SK-N-SH (cell line): ENCODE data around the gene HEG1. TPM values are rescaled to one million over a fixed set of nuclear protein-coding genes. Genes with fewer than 3 reads are reported as not detected.

Experiments used
- CTCF ChIA-PET: fragments of 300-600, 350-600 bp; formaldehyde crosslinking; extraction: SDS; loops from one replicate; lab custom pipeline; 2021; lab: Yijun Ruan, JAX
- POLR2A ChIA-PET: fragments of 350-600 bp; sonication (Branson Sonifier 250); formaldehyde crosslinking; extraction: SDS; loops from one replicate; lab custom pipeline; 2020; ENCODE audit warnings: antibody characterized with exemption, inconsistent platforms; lab: Yijun Ruan, JAX
- DNase-seq: peaks from one replicate; pipeline ENCODE4 v3.0.0; 2012
- H2AFZ ChIP-seq: fragments of 200-600 bp; sonication (generic); 2 replicates; pipeline ENCODE4 v1.8.1; 2016; ENCODE audit warnings: antibody characterized with exemption, mild to moderate bottlenecking, low read depth
- H3F3A ChIP-seq: fragments of 200-600 bp; sonication (generic); replicated peaks from 2 replicates; pipeline ENCODE3; 2016; ENCODE audit warnings: antibody characterized with exemption, mild to moderate bottlenecking; ENCODE audit not compliant: insufficient read depth
- H3K27ac ChIP-seq, 2 experiments: fragments of 200-500 bp in 1 of 2; fragments of 200-600 bp in 1 of 2; sonication (Bioruptor generic) in 1 of 2; sonication (generic), shearing (Covaris generic) in 1 of 2; 2 replicates each; pipeline versions ENCODE4 v1.5.1 to v1.6.1; 2014 to 2016; ENCODE audit warnings: low read depth in 2 of 2, inconsistent platforms in 1 of 2, low read length in 1 of 2, mild to moderate bottlenecking in 1 of 2, mixed read lengths in 1 of 2
- H3K27me3 ChIP-seq: fragments of 200-600 bp; sonication (generic), shearing (Covaris generic); 2 replicates; pipeline ENCODE4 v1.6.1; 2016; ENCODE audit warnings: mixed run types; ENCODE audit not compliant: insufficient read depth
- H3K36me3 ChIP-seq, 2 experiments: fragments of 200-500 bp in 1 of 2; fragments of 200-600 bp in 1 of 2; sonication (Bioruptor generic) in 1 of 2; sonication (generic) in 1 of 2; replicated peaks in 1 of 2; 2 replicates each; pipeline versions ENCODE3 to v1.5.1; 2014 to 2016; ENCODE audit warnings: low read length in 1 of 2, mild to moderate bottlenecking in 1 of 2; ENCODE audit not compliant: insufficient read depth in 2 of 2, control insufficient read depth in 1 of 2
- H3K4me1 ChIP-seq, 2 experiments: fragments of 200-500 bp in 1 of 2; fragments of 200-600 bp in 1 of 2; sonication (Bioruptor generic) in 1 of 2; sonication (generic), shearing (Covaris generic) in 1 of 2; 2 replicates each; pipeline versions ENCODE4 v1.5.1 to v1.6.1; 2014 to 2016; ENCODE audit warnings: low read depth in 1 of 2, low read length in 1 of 2, mixed run types in 1 of 2; ENCODE audit not compliant: insufficient read depth in 2 of 2, control insufficient read depth in 1 of 2
- H3K4me2 ChIP-seq: fragments of 200-600 bp; sonication (generic), shearing (Covaris generic); 2 replicates; pipeline ENCODE4 v1.6.1; 2017; ENCODE audit warnings: mixed run types
- H3K4me3 ChIP-seq, 2 experiments: fragments of 200-500 bp in 1 of 2; fragments of 200-600 bp in 1 of 2; sonication (Bioruptor generic) in 1 of 2; sonication (generic), shearing (Covaris generic) in 1 of 2; 2 replicates each; pipeline versions ENCODE4 v1.5.1 to v1.8.1; 2014 to 2016; ENCODE audit warnings: low read depth in 2 of 2, inconsistent platforms in 1 of 2, low read length in 1 of 2, mild to moderate bottlenecking in 1 of 2, mixed read lengths in 1 of 2, moderate library complexity in 1 of 2
- H3K79me2 ChIP-seq: fragments of 200-600 bp; sonication (generic); 2 replicates; pipeline ENCODE4 v1.8.1; 2017; ENCODE audit warnings: mild to moderate bottlenecking; ENCODE audit not compliant: insufficient read depth
- H3K9ac ChIP-seq: fragments of 200-600 bp; sonication (generic); 2 replicates; pipeline ENCODE4 v1.6.1; 2017; ENCODE audit warnings: mixed run types
- H3K9me2 ChIP-seq: fragments of 200-600 bp; sonication (generic); 2 replicates; pipeline ENCODE4 v1.6.1; 2017; ENCODE audit warnings: mixed run types
- H3K9me3 ChIP-seq: fragments of 200-600 bp; sonication (generic); 2 replicates; pipeline ENCODE4 v1.6.1; 2017; ENCODE audit warnings: mixed run types, mild to moderate bottlenecking, moderate library complexity
- H4K20me1 ChIP-seq: fragments of 200-600 bp; sonication (generic); 2 replicates; pipeline ENCODE4 v1.6.1; 2017; ENCODE audit warnings: mild to moderate bottlenecking, mixed run types; ENCODE audit not compliant: insufficient read depth
- CTCF ChIP-seq: fragments of 200-600 bp; sonication (generic); IDR thresholded peaks from 2 replicates; pipeline ENCODE4 v1.6.1; 2017; ENCODE audit warnings: antibody characterized with exemption, mild to moderate bottlenecking, moderate library complexity
- EZH2phosphoT487 ChIP-seq: fragments of 200-600 bp; sonication (generic); IDR thresholded peaks from 2 replicates; pipeline ENCODE4 v1.6.1; 2017; ENCODE audit warnings: low read depth, mixed run types, mild to moderate bottlenecking, antibody characterized with exemption, moderate library complexity, borderline replicate concordance
- FOSL2 ChIP-seq: IDR thresholded peaks from 2 replicates; pipeline ENCODE4 v1.4.0; 2012; ENCODE audit warnings: low read depth, mild to moderate bottlenecking, moderate library complexity, borderline replicate concordance
- FOXJ3 ChIP-seq: sonication (generic); formaldehyde crosslinking; IDR thresholded peaks from 2 replicates; pipeline ENCODE4 v1.5.1; 2020; ENCODE audit warnings: mild to moderate bottlenecking, missing genetic modification reagents
- FOXM1 ChIP-seq: IDR thresholded peaks from 2 replicates; pipeline ENCODE4 v1.4.0; 2012; ENCODE audit warnings: low read depth, mild to moderate bottlenecking
- GATA2 ChIP-seq: sonication (generic); formaldehyde crosslinking; IDR thresholded peaks from 2 replicates; pipeline ENCODE4 v1.5.0; 2020; ENCODE audit warnings: mild to moderate bottlenecking, missing genetic modification reagents
- IRF3 ChIP-seq: fragments of 150-350 bp; IDR thresholded peaks from 2 replicates; pipeline ENCODE4 v1.6.1; 2016; ENCODE audit warnings: mild to moderate bottlenecking, low read depth, low read length
- MEF2A ChIP-seq: IDR thresholded peaks from 2 replicates; pipeline ENCODE4 v1.4.0; 2012; ENCODE audit warnings: low read depth, borderline replicate concordance
- NFIC ChIP-seq: IDR thresholded peaks from 2 replicates; pipeline ENCODE4 v1.4.0; 2012; ENCODE audit warnings: borderline replicate concordance
- PBX3 ChIP-seq: IDR thresholded peaks from 2 replicates; pipeline ENCODE4; 2012
- RFX5 ChIP-seq: IDR thresholded peaks from 2 replicates; pipeline ENCODE4 v1.6.1; 2012; ENCODE audit warnings: mild to moderate bottlenecking, improper control_type of control experiment, low read length
- RXRA ChIP-seq: IDR thresholded peaks from 2 replicates; pipeline ENCODE4 v1.4.0; 2012; ENCODE audit warnings: low read depth, mild to moderate bottlenecking, borderline replicate concordance
- SMC3 ChIP-seq: IDR thresholded peaks from 2 replicates; pipeline ENCODE4 v1.6.1; 2012; ENCODE audit warnings: low read depth, low read length, improper control_type of control experiment
- TCF12 ChIP-seq: IDR thresholded peaks from 2 replicates; pipeline ENCODE4 v1.4.0; 2012
- TEAD4 ChIP-seq: IDR thresholded peaks from 2 replicates; pipeline ENCODE4 v1.4.0; 2012; ENCODE audit warnings: mild to moderate bottlenecking, borderline replicate concordance; ENCODE audit not compliant: insufficient read depth
- YY1 ChIP-seq: IDR thresholded peaks from 2 replicates; pipeline ENCODE4 v1.4.0; 2012; ENCODE audit warnings: low read depth, mild to moderate bottlenecking
- ZBTB33 ChIP-seq: IDR thresholded peaks from 2 replicates; pipeline ENCODE4 v1.4.0; 2012; ENCODE audit warnings: low read depth, borderline replicate concordance
- WGBS: methylation state at CpG from one replicate; pipeline ENCODE4 v1.1.6; 2017; ENCODE audit warnings: low lambda C conversion rate; 5-methylcytosine and 5-hydroxymethylcytosine counted together
- polyA plus RNA-seq, 3 experiments: library from polyadenylated mRNA; depleted of rRNA; stranded (reverse); fragments of >200 nt; gene quantifications; 2 replicates each; pipeline ENCODE4 v1.2.3, GENCODE V29; 2012
- TF ChIP-seq, protein P1 (sequence below): IDR thresholded peaks from 2 replicates; pipeline ENCODE4 v1.6.1; 2012; ENCODE audit warnings: mild to moderate bottlenecking, low read depth, low read length, moderate library complexity
- TF ChIP-seq, protein P2 (sequence below): fragments of 150-350 bp; IDR thresholded peaks from 2 replicates; pipeline ENCODE4 v1.6.1; 2017; ENCODE audit warnings: antibody characterized with exemption, low read length, low read depth, borderline replicate concordance

HEG1 gene
- polyA plus RNA-seq, 1 of the 3 experiments (the other 2 are of a cell fraction): 27.7 TPM

DNA sequence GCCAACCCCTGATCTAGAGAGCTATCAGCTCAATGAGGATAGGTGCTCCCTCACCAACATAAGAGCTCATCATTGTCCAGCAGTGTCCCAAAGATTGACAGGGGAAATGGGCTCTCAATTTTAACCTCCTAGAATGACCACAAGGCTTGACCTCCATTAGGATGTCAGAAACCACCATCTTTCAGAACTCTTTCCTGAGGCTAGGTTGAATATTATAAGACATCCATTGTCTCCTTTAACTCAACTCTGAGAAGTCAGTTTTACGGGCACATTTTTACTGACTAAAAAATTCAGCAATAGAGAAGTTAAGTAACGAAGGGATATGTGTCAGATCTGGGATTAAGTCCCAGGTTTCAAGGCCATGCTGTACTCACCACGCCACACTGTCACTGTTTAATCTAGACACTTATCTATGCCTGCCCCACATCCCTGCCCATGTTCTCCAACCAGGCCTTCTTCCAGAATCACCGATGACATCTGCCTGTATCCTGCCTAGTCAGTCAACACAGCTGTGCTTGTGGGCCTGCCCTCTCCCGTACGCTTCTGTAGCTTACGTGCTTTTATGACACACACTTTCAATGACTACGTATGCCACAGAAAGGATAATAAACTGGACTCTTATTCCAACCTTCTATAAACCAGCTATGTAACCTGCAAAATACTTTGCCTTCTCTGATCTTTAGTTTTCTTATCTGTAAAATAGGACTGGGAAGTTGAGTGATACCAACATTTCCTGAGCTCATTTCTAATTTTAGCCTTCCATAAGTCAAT is 104.1 kb downstream of the HEG1 start:
- Histone ChIP-seq H2AFZ (no peak overlapping the region), H3F3A (peaks cover 11% of the 10 kb centered on the region), H3K27ac (no peak overlapping the region), H3K9ac (no peak overlapping the region), H3K27me3 (no peaks in the 10 kb centered on the region), H3K9me3 (no peaks in the 10 kb centered on the region), H3K4me2 (no peak overlapping the region), H3K9me2 (no peaks in the 10 kb centered on the region), H3K36me3 (no peaks in the 10 kb centered on the region), H3K4me1 (no peaks in the 10 kb centered on the region), H4K20me1 (no peaks in the 10 kb centered on the region), H3K79me2 (no peaks in the 10 kb centered on the region), H3K4me3 (no peak overlapping the region)
- DNase-seq: no peak
- 92% methylated on average over 8 of the region's 8 CpGs for WGBS
- ChIA-PET CTCF (interaction anchor here (1.2 to 1.7 kb wide), 2 partner anchors 12 to 263 kb away, joined by 3 to 4 read pairs; no protein-coding TSS in a partner anchor), POLR2A (no interaction called here)
- TF ChIP-seq RXRA (no peak), TEAD4 (no peak), SMC3 (no peak), FOXM1 (no peak), RFX5 (no peak), NFIC (no peak), PBX3 (no peak), GATA2 (CRISPR knock-in tag) (no peak), TCF12 (no peak), FOXJ3 (CRISPR knock-in tag) (no peak), FOSL2 (no peak), YY1 (no peak), EZH2phosphoT487 (no peak), MEF2A (no peak), IRF3 (no peak), ZBTB33 (no peak), CTCF (no peak)
- TF ChIP-seq, protein P1, sequence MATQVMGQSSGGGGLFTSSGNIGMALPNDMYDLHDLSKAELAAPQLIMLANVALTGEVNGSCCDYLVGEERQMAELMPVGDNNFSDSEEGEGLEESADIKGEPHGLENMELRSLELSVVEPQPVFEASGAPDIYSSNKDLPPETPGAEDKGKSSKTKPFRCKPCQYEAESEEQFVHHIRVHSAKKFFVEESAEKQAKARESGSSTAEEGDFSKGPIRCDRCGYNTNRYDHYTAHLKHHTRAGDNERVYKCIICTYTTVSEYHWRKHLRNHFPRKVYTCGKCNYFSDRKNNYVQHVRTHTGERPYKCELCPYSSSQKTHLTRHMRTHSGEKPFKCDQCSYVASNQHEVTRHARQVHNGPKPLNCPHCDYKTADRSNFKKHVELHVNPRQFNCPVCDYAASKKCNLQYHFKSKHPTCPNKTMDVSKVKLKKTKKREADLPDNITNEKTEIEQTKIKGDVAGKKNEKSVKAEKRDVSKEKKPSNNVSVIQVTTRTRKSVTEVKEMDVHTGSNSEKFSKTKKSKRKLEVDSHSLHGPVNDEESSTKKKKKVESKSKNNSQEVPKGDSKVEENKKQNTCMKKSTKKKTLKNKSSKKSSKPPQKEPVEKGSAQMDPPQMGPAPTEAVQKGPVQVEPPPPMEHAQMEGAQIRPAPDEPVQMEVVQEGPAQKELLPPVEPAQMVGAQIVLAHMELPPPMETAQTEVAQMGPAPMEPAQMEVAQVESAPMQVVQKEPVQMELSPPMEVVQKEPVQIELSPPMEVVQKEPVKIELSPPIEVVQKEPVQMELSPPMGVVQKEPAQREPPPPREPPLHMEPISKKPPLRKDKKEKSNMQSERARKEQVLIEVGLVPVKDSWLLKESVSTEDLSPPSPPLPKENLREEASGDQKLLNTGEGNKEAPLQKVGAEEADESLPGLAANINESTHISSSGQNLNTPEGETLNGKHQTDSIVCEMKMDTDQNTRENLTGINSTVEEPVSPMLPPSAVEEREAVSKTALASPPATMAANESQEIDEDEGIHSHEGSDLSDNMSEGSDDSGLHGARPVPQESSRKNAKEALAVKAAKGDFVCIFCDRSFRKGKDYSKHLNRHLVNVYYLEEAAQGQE: no peak
- TF ChIP-seq, protein P2, sequence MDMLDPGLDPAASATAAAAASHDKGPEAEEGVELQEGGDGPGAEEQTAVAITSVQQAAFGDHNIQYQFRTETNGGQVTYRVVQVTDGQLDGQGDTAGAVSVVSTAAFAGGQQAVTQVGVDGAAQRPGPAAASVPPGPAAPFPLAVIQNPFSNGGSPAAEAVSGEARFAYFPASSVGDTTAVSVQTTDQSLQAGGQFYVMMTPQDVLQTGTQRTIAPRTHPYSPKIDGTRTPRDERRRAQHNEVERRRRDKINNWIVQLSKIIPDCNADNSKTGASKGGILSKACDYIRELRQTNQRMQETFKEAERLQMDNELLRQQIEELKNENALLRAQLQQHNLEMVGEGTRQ: no peak
